GM23338 (cell line): ENCODE results near the gene TMEM11. TPM values are rescaled to one million over a fixed set of nuclear protein-coding genes. Genes with fewer than 3 reads are reported as not detected.

Source experiments
- ATAC-seq: fragments of 200-7000 bp; cut with Tn5 transposase; 3 replicates; pipeline ENCODE4 v1.9.1; 2020
- DNase-seq: peaks from one replicate; pipeline ENCODE4 v3.0.0-alpha.2; 2015; ENCODE audit warnings: low spot score
- H2AFZ ChIP-seq: fragments of 200-600 bp; sonication (generic); 2 replicates; pipeline ENCODE4 v1.8.0; 2016; ENCODE audit warnings: antibody characterized with exemption, mild to moderate bottlenecking, moderate library complexity
- H3F3A ChIP-seq: fragments of 200-600 bp; sonication (generic); replicated peaks from 2 replicates; pipeline ENCODE4 v1.8.0; 2017; ENCODE audit warnings: antibody characterized with exemption, mixed run types, low read depth
- H3K27ac ChIP-seq: fragments of 200-600 bp; sonication (generic); 2 replicates; pipeline ENCODE4 v1.6.1; 2016; ENCODE audit warnings: low read depth
- H3K27me3 ChIP-seq: fragments of 200-600 bp; sonication (generic); 2 replicates; pipeline ENCODE4 v1.8.0; 2016; ENCODE audit warnings: mild to moderate bottlenecking, mixed run types, moderate library complexity; ENCODE audit not compliant: insufficient read depth
- H3K36me3 ChIP-seq: fragments of 200-600 bp; sonication (generic); 2 replicates; pipeline ENCODE4 v1.8.0; 2016; ENCODE audit warnings: mild to moderate bottlenecking; ENCODE audit not compliant: insufficient read depth
- H3K4me1 ChIP-seq: fragments of 200-600 bp; sonication (generic); 2 replicates; pipeline ENCODE4 v1.8.0; 2016; ENCODE audit warnings: mild to moderate bottlenecking, moderate library complexity; ENCODE audit not compliant: insufficient read depth
- H3K4me2 ChIP-seq: fragments of 200-600 bp; sonication (generic); 2 replicates; pipeline ENCODE4 v1.7.1; 2017; ENCODE audit warnings: mixed run types
- H3K4me3 ChIP-seq: fragments of 200-600 bp; sonication (generic); 2 replicates; pipeline ENCODE4 v1.6.1; 2016; ENCODE audit warnings: mixed run types
- H3K79me2 ChIP-seq: fragments of 200-600 bp; sonication (generic); replicated peaks from 2 replicates; pipeline ENCODE4 v1.8.0; 2017; ENCODE audit warnings: mild to moderate bottlenecking; ENCODE audit not compliant: insufficient read depth
- H3K9me2 ChIP-seq: fragments of 200-600 bp; sonication (generic); 2 replicates; pipeline ENCODE4 v1.8.0; 2017; ENCODE audit not compliant: insufficient read depth
- H4K20me1 ChIP-seq: fragments of 200-600 bp; sonication (generic); replicated peaks from 2 replicates; pipeline ENCODE4 v1.8.0; 2017; ENCODE audit warnings: mild to moderate bottlenecking; ENCODE audit not compliant: insufficient read depth
- H3K27ac Mint-ChIP-seq: 2 replicates; pipeline ENCODE4 v1.8.0; 2020; ENCODE audit warnings: inconsistent platforms, mild to moderate bottlenecking, moderate library complexity, mixed read lengths
- H3K27me3 Mint-ChIP-seq: 3 replicates; pipeline ENCODE4 v1.8.0; 2022; ENCODE audit warnings: low read depth, mild to moderate bottlenecking, moderate library complexity, mixed read lengths, inconsistent platforms; ENCODE audit not compliant: insufficient read depth, poor library complexity
- H3K36me3 Mint-ChIP-seq: 3 replicates; pipeline ENCODE4 v1.8.0; 2021; ENCODE audit warnings: low read depth, mild to moderate bottlenecking, inconsistent platforms, moderate library complexity, mixed read lengths
- H3K4me1 Mint-ChIP-seq: 3 replicates; pipeline ENCODE4 v1.8.0; 2020; ENCODE audit warnings: mild to moderate bottlenecking, inconsistent platforms, mixed read lengths
- H3K4me3 Mint-ChIP-seq: 3 replicates; pipeline ENCODE4 v1.8.0; 2021; ENCODE audit warnings: moderate library complexity, mild to moderate bottlenecking, inconsistent platforms, mixed read lengths
- H3K9me3 Mint-ChIP-seq: 3 replicates; pipeline ENCODE4 v1.8.0; 2020; ENCODE audit warnings: moderate library complexity, mild to moderate bottlenecking, inconsistent platforms, mixed read lengths
- CREB1 ChIP-seq: fragments of 250-450 bp; sonication (Bioruptor Pico); IDR thresholded peaks from 2 replicates; pipeline ENCODE4 v1.5.0; 2020; ENCODE audit warnings: low read depth, mild to moderate bottlenecking, moderate library complexity
- EZH2 ChIP-seq: fragments of 200-600 bp; sonication (generic); IDR thresholded peaks from one replicate; pipeline ENCODE4 v1.8.0; 2017; ENCODE audit warnings: antibody characterized with exemption, mild to moderate bottlenecking, low read depth; ENCODE audit not compliant: unreplicated experiment
- EZH2phosphoT487 ChIP-seq: fragments of 200-600 bp; sonication (generic); IDR thresholded peaks from one replicate; pipeline ENCODE4 v1.8.1; 2018; ENCODE audit warnings: antibody characterized with exemption; ENCODE audit not compliant: unreplicated experiment
- JUNB ChIP-seq: IDR thresholded peaks from one replicate; pipeline ENCODE4 v1.6.1; 2016; ENCODE audit warnings: antibody characterized with exemption; ENCODE audit not compliant: unreplicated experiment
- NANOG ChIP-seq: IDR thresholded peaks from 2 replicates; pipeline ENCODE4 v1.6.1; 2016; ENCODE audit warnings: antibody characterized with exemption, borderline replicate concordance
- POLR2AphosphoS5 ChIP-seq: IDR thresholded peaks from 2 replicates; pipeline ENCODE4 v1.6.1; 2016; ENCODE audit warnings: antibody characterized with exemption, low read depth
- STAT1 ChIP-seq: IDR thresholded peaks from one replicate; pipeline ENCODE4 v1.6.1; 2016; ENCODE audit warnings: antibody characterized with exemption; ENCODE audit not compliant: unreplicated experiment
- ZNF114 ChIP-seq: fragments of 250-450 bp; sonication (Bioruptor Pico); IDR thresholded peaks from 2 replicates; pipeline ENCODE4 v1.5.0; 2020; ENCODE audit warnings: mild to moderate bottlenecking, moderate library complexity
- ZNF331 ChIP-seq: fragments of 250-450 bp; sonication (Bioruptor Pico); IDR thresholded peaks from 2 replicates; pipeline ENCODE4 v1.5.0; 2020; ENCODE audit warnings: low read depth, mild to moderate bottlenecking, moderate library complexity
- polyA plus RNA-seq: library from polyadenylated mRNA; unstranded; fragments of >200 nt; fragmentation: Nextera tagmentation; extraction: Ambion mirVana; gene quantifications from 2 replicates; pipeline ENCODE4 v1.2.1, GENCODE V29; 2016
- total RNA-seq: library from RNA; depleted of rRNA; stranded (reverse); fragments of >200 nt; shearing (Covaris generic); gene quantifications from 2 replicates; pipeline ENCODE4 v1.2.3, GENCODE V29; 2014
- TF ChIP-seq, protein P1 (sequence below): IDR thresholded peaks from 2 replicates; pipeline ENCODE4 v1.6.1; 2016; ENCODE audit warnings: antibody characterized with exemption
- TF ChIP-seq, protein P2 (sequence below), 2 experiments: fragments of 200-600 bp in 1 of 2; sonication (generic) in 1 of 2; conservative IDR thresholded peaks; 2 replicates each; pipeline versions ENCODE4 v1.5.1 to v1.6.1; 2016 to 2017; ENCODE audit warnings: antibody characterized with exemption in 2 of 2, low read depth in 2 of 2, mild to moderate bottlenecking in 2 of 2, moderate library complexity in 1 of 2
- TF ChIP-seq, protein P3 (sequence below): fragments of 250-450 bp; sonication (Bioruptor Pico); IDR thresholded peaks from 2 replicates; pipeline ENCODE4 v1.5.0; 2020; ENCODE audit warnings: mild to moderate bottlenecking, moderate library complexity
- TF ChIP-seq, protein P4 (sequence below): IDR thresholded peaks from one replicate; pipeline ENCODE4 v1.6.1; 2018; ENCODE audit warnings: antibody characterized with exemption; ENCODE audit not compliant: unreplicated experiment

TMEM11 gene
- total and polyA plus RNA-seq, 2 experiments from 2014 or later = 38.5 to 90.2 TPM

DNA sequence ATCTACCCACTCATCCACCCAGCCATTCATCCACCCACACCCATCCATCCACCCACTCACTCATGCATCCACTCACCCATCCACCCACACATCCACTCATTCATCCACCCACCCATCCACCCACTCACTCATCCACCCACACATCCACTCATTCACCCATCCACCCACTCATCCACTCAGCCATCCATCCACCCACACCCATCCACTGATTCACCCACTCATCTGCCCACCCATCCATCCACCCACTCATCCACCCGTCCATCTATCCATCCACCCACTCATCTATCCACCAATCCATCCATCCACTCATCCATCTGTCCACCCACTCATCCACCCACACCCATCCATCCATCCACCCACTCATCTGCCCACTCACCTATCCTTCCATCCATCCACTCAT lies 22.0 kb upstream of the TMEM11 start:
- Histone ChIP-seq H3K27me3 (no peaks in the 10 kb centered on the region), H3K27ac (no peak overlapping the region), H3K4me3 (no peak overlapping the region), H3K79me2 (no peaks in the 10 kb centered on the region), H2AFZ (no peak overlapping the region), H3K9me2 (no peaks in the 10 kb centered on the region), H3K4me2 (no peak overlapping the region), H4K20me1 (no peaks in the 10 kb centered on the region), H3F3A (peaks cover 3% of the 10 kb centered on the region; the same call in 1 of the 2 replicates), H3K4me1 (peaks cover 10% of the 10 kb centered on the region), H3K36me3 (no peaks in the 10 kb centered on the region)
- H3K36me3 Mint-ChIP-seq = no peaks in the 10 kb centered on the region; the same call in 2 of the 3 replicates
- no peak overlapping the region for H3K4me3 Mint-ChIP-seq
- TF ChIP-seq ZNF114 (CRISPR knock-in tag) (no peak), JUNB (no peak), ZNF331 (CRISPR knock-in tag) (no peak), EZH2phosphoT487 (no peak), NANOG (no peak), CREB1 (CRISPR knock-in tag) (no peak), EZH2 (no peak), POLR2AphosphoS5 (no peak), STAT1 (no peak)
- TF ChIP-seq, protein P1, sequence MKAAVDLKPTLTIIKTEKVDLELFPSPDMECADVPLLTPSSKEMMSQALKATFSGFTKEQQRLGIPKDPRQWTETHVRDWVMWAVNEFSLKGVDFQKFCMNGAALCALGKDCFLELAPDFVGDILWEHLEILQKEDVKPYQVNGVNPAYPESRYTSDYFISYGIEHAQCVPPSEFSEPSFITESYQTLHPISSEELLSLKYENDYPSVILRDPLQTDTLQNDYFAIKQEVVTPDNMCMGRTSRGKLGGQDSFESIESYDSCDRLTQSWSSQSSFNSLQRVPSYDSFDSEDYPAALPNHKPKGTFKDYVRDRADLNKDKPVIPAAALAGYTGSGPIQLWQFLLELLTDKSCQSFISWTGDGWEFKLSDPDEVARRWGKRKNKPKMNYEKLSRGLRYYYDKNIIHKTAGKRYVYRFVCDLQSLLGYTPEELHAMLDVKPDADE = no peak
- TF ChIP-seq, protein P2, sequence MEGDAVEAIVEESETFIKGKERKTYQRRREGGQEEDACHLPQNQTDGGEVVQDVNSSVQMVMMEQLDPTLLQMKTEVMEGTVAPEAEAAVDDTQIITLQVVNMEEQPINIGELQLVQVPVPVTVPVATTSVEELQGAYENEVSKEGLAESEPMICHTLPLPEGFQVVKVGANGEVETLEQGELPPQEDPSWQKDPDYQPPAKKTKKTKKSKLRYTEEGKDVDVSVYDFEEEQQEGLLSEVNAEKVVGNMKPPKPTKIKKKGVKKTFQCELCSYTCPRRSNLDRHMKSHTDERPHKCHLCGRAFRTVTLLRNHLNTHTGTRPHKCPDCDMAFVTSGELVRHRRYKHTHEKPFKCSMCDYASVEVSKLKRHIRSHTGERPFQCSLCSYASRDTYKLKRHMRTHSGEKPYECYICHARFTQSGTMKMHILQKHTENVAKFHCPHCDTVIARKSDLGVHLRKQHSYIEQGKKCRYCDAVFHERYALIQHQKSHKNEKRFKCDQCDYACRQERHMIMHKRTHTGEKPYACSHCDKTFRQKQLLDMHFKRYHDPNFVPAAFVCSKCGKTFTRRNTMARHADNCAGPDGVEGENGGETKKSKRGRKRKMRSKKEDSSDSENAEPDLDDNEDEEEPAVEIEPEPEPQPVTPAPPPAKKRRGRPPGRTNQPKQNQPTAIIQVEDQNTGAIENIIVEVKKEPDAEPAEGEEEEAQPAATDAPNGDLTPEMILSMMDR (conservative IDR thresholded peaks at IDR 0.05; ENCODE audit: low read depth in 2 of 2) = no peak
- TF ChIP-seq, protein P3, sequence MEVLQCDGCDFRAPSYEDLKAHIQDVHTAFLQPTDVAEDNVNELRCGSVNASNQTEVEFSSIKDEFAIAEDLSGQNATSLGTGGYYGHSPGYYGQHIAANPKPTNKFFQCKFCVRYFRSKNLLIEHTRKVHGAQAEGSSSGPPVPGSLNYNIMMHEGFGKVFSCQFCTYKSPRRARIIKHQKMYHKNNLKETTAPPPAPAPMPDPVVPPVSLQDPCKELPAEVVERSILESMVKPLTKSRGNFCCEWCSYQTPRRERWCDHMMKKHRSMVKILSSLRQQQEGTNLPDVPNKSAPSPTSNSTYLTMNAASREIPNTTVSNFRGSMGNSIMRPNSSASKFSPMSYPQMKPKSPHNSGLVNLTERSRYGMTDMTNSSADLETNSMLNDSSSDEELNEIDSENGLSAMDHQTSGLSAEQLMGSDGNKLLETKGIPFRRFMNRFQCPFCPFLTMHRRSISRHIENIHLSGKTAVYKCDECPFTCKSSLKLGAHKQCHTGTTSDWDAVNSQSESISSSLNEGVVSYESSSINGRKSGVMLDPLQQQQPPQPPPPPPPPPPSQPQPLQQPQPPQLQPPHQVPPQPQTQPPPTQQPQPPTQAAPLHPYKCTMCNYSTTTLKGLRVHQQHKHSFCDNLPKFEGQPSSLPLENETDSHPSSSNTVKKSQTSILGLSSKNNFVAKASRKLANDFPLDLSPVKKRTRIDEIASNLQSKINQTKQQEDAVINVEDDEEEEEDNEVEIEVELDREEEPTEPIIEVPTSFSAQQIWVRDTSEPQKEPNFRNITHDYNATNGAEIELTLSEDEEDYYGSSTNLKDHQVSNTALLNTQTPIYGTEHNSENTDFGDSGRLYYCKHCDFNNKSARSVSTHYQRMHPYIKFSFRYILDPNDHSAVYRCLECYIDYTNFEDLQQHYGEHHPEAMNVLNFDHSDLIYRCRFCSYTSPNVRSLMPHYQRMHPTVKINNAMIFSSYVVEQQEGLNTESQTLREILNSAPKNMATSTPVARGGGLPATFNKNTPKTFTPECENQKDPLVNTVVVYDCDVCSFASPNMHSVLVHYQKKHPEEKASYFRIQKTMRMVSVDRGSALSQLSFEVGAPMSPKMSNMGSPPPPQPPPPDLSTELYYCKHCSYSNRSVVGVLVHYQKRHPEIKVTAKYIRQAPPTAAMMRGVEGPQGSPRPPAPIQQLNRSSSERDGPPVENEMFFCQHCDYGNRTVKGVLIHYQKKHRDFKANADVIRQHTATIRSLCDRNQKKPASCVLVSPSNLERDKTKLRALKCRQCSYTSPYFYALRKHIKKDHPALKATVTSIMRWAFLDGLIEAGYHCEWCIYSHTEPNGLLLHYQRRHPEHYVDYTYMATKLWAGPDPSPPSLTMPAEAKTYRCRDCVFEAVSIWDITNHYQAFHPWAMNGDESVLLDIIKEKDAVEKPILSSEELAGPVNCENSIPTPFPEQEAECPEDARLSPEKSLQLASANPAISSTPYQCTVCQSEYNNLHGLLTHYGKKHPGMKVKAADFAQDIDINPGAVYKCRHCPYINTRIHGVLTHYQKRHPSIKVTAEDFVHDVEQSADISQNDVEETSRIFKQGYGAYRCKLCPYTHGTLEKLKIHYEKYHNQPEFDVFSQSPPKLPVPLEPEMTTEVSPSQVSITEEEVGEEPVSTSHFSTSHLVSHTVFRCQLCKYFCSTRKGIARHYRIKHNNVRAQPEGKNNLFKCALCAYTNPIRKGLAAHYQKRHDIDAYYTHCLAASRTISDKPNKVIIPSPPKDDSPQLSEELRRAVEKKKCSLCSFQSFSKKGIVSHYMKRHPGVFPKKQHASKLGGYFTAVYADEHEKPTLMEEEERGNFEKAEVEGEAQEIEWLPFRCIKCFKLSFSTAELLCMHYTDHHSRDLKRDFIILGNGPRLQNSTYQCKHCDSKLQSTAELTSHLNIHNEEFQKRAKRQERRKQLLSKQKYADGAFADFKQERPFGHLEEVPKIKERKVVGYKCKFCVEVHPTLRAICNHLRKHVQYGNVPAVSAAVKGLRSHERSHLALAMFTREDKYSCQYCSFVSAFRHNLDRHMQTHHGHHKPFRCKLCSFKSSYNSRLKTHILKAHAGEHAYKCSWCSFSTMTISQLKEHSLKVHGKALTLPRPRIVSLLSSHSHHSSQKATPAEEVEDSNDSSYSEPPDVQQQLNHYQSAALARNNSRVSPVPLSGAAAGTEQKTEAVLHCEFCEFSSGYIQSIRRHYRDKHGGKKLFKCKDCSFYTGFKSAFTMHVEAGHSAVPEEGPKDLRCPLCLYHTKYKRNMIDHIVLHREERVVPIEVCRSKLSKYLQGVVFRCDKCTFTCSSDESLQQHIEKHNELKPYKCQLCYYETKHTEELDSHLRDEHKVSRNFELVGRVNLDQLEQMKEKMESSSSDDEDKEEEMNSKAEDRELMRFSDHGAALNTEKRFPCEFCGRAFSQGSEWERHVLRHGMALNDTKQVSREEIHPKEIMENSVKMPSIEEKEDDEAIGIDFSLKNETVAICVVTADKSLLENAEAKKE (CRISPR knock-in tag) = no peak
- TF ChIP-seq, protein P4, sequence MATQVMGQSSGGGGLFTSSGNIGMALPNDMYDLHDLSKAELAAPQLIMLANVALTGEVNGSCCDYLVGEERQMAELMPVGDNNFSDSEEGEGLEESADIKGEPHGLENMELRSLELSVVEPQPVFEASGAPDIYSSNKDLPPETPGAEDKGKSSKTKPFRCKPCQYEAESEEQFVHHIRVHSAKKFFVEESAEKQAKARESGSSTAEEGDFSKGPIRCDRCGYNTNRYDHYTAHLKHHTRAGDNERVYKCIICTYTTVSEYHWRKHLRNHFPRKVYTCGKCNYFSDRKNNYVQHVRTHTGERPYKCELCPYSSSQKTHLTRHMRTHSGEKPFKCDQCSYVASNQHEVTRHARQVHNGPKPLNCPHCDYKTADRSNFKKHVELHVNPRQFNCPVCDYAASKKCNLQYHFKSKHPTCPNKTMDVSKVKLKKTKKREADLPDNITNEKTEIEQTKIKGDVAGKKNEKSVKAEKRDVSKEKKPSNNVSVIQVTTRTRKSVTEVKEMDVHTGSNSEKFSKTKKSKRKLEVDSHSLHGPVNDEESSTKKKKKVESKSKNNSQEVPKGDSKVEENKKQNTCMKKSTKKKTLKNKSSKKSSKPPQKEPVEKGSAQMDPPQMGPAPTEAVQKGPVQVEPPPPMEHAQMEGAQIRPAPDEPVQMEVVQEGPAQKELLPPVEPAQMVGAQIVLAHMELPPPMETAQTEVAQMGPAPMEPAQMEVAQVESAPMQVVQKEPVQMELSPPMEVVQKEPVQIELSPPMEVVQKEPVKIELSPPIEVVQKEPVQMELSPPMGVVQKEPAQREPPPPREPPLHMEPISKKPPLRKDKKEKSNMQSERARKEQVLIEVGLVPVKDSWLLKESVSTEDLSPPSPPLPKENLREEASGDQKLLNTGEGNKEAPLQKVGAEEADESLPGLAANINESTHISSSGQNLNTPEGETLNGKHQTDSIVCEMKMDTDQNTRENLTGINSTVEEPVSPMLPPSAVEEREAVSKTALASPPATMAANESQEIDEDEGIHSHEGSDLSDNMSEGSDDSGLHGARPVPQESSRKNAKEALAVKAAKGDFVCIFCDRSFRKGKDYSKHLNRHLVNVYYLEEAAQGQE = no peak
- H3K27ac Mint-ChIP-seq = no peak overlapping the region
- DNase-seq (no peak), ATAC-seq (no peak)
- peaks cover 13% of the 10 kb centered on the region for H3K27me3 Mint-ChIP-seq
- H3K9me3 Mint-ChIP-seq = no peaks in the 10 kb centered on the region; the same call in 2 of the 3 replicates
- H3K4me1 Mint-ChIP-seq = peaks cover 13% of the 10 kb centered on the region
